SK-N-SH treated with all-trans-retinoic acid at 6 μM for 48 hours (cell line): ENCODE measurements around the gene SOWAHC.

Experiments
- BACH2 ChIP-seq: fragments of 250-450 bp; sonication (Bioruptor Pico); IDR thresholded peaks from 2 replicates; pipeline ENCODE4 v1.9.0; 2021; ENCODE audit warnings: mild to moderate bottlenecking, borderline replicate concordance
- CREB5 ChIP-seq: fragments of 250-450 bp; sonication (Bioruptor Pico); IDR thresholded peaks from 2 replicates; pipeline ENCODE4 v1.5.1; 2020; ENCODE audit warnings: low read depth, mild to moderate bottlenecking, moderate library complexity
- CSDC2 ChIP-seq: fragments of 250-450 bp; sonication (Bioruptor Pico); IDR thresholded peaks from 2 replicates; pipeline ENCODE4 v1.5.0; 2020; ENCODE audit warnings: mild to moderate bottlenecking, moderate library complexity
- GLIS3 ChIP-seq: fragments of 250-450 bp; sonication (Bioruptor Pico); IDR thresholded peaks from 2 replicates; pipeline ENCODE4 v1.5.0; 2020; ENCODE audit warnings: mild to moderate bottlenecking, moderate library complexity
- ISL1 ChIP-seq: fragments of 250-450 bp; sonication (Bioruptor Pico); IDR thresholded peaks from 2 replicates; pipeline ENCODE4 v2.1.2; 2022; ENCODE audit warnings: mild to moderate bottlenecking, moderate library complexity
- PATZ1 ChIP-seq: fragments of 250-450 bp; sonication (Bioruptor Pico); IDR thresholded peaks from 2 replicates; pipeline ENCODE4 v1.8.0; 2020; ENCODE audit warnings: mild to moderate bottlenecking, moderate library complexity, borderline replicate concordance
- PPARA ChIP-seq: fragments of 250-450 bp; sonication (Bioruptor Pico); IDR thresholded peaks from 2 replicates; pipeline ENCODE4 v1.5.0; 2020; ENCODE audit warnings: mild to moderate bottlenecking, borderline replicate concordance
- RARB ChIP-seq: fragments of 250-450 bp; sonication (Bioruptor Pico); IDR thresholded peaks from 2 replicates; pipeline ENCODE4 v1.8.0; 2021; ENCODE audit warnings: mild to moderate bottlenecking, moderate library complexity
- SNAI2 ChIP-seq: fragments of 250-450 bp; sonication (Bioruptor Pico); IDR thresholded peaks from 2 replicates; pipeline ENCODE4 v1.5.0; 2020; ENCODE audit warnings: mild to moderate bottlenecking, moderate library complexity
- TCF4 ChIP-seq: fragments of 250-450 bp; sonication (Bioruptor Pico); IDR thresholded peaks from 2 replicates; pipeline ENCODE4 v1.8.0; 2021; ENCODE audit warnings: mild to moderate bottlenecking, moderate library complexity, borderline replicate concordance
- ZC3H10 ChIP-seq: fragments of 250-450 bp; sonication (Bioruptor Pico); IDR thresholded peaks from 2 replicates; pipeline ENCODE4 v1.5.1; 2021; ENCODE audit warnings: mild to moderate bottlenecking, moderate library complexity
- ZFP3 ChIP-seq: fragments of 250-450 bp; sonication (Bioruptor Pico); IDR thresholded peaks from 2 replicates; pipeline ENCODE4 v1.5.0; 2020; ENCODE audit warnings: mild to moderate bottlenecking, moderate library complexity

- no peak for TF ChIP-seq PATZ1 (CRISPR knock-in tag)
- TF ChIP-seq ZC3H10 (CRISPR knock-in tag), result no peak
- TF ChIP-seq CREB5 (CRISPR knock-in tag), result no peak
- no peak for TF ChIP-seq PPARA (CRISPR knock-in tag)
- no peak for TF ChIP-seq ZFP3 (CRISPR knock-in tag)
- TF ChIP-seq BACH2 (CRISPR knock-in tag), result no peak
- TF ChIP-seq TCF4, result no peak
- no peak for TF ChIP-seq ISL1 (CRISPR knock-in tag)
- no peak for TF ChIP-seq GLIS3 (CRISPR knock-in tag)
- no peak for TF ChIP-seq SNAI2 (CRISPR knock-in tag)
- TF ChIP-seq CSDC2 (CRISPR knock-in tag), result no peak
- TF ChIP-seq RARB (CRISPR knock-in tag), result no peak
Measured at GRCh38 chr2:109630441-109631430, 16.6 kb downstream of the SOWAHC start.
